GM12891 (cell line): Measurements from ENCODE around the gene HLCS.

Source experiments
- POLR2A ChIP-seq: IDR thresholded peaks from 2 replicates; pipeline ENCODE4 v1.6.1; 2011; ENCODE audit warnings: low read depth, low read length, control low read depth
- POLR2AphosphoS5 ChIP-seq: IDR thresholded peaks from 2 replicates; pipeline ENCODE4 v1.6.1; 2011; ENCODE audit warnings: low read depth, low read length, control low read depth
- SPI1 ChIP-seq: IDR thresholded peaks from 2 replicates; pipeline ENCODE4 v1.6.1; 2011; ENCODE audit warnings: low read depth, low read length, control low read depth

DNA sequence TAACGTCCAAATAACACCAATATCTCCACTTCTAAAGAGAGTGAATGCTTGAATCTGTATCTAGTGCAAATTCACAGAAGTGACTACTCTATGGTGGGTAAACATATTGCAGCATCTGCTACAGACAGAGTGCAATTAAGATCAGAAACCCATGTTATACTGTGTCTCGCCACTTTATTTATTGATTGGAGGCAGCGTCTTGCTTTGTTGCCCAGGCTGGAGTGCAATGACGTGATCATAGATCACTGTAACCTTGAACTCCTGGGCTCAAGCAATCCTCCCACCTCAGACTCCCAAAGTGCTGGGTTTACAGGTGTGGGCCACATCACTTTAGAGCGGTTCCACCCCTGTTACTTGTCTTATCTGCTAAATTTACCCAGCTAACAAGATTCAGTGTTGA lies 57.0 kb downstream of the HLCS start:
- TF ChIP-seq POLR2A (no peak), POLR2AphosphoS5 (no peak), SPI1 (no peak)
